Esophagus muscularis mucosa (tissue), 4 donors: Measurements from ENCODE around the gene STRN4. TPM values are rescaled to one million over a fixed set of nuclear protein-coding genes. Genes with fewer than 3 reads are reported as not detected.

Source experiments
- DNase-seq: peaks from one replicate; pipeline ENCODE4 v3.0.0-alpha.2; 2017; ENCODE audit errors: extremely low spot score
- H3K27ac ChIP-seq, 4 donors: fragments of 200-600 bp; sonication (generic); replicated peaks in 1 of 4; 1 replicate in 3 of 4; 2 replicates in 1 of 4; pipeline ENCODE4 v1.5.1; 2016 to 2019; ENCODE audit warnings: mild to moderate bottlenecking in 1 of 4
- H3K27me3 ChIP-seq, 4 donors: fragments of 200-600 bp; sonication (generic); one replicate each; pipeline versions ENCODE4 v1.5.1 to v1.6.0; 2016 to 2019
- H3K36me3 ChIP-seq, 4 donors: fragments of 200-600 bp; sonication (generic); one replicate each; pipeline ENCODE4 v1.5.1; 2016 to 2019
- H3K4me1 ChIP-seq, 4 donors: fragments of 200-600 bp; sonication (generic); one replicate each; pipeline ENCODE4 v1.5.1; 2016 to 2019
- H3K4me3 ChIP-seq, 4 donors: fragments of 200-600 bp; sonication (generic); 1 replicate in 2 of 4; 2 replicates in 2 of 4; pipeline ENCODE4 v1.5.1; 2016 to 2019; ENCODE audit warnings: mild to moderate bottlenecking in 4 of 4, moderate library complexity in 1 of 4
- H3K9me3 ChIP-seq, 4 donors: fragments of 200-600 bp; sonication (generic); 1 replicate in 3 of 4; 2 replicates in 1 of 4; pipeline ENCODE4 v1.5.1; 2016 to 2019
- EP300 ChIP-seq: sonication (generic); formaldehyde crosslinking; IDR thresholded peaks from one replicate; pipeline ENCODE4 v1.6.1; 2017; ENCODE audit warnings: antibody characterized with exemption
- POLR2A ChIP-seq: fragments of 450-650 bp; IDR thresholded peaks from one replicate; pipeline ENCODE4 v1.6.1; 2017; ENCODE audit warnings: antibody characterized with exemption, moderate library complexity, mild to moderate bottlenecking, low read depth
- POLR2AphosphoS5 ChIP-seq, 2 donors: sonication (generic); formaldehyde crosslinking; IDR thresholded peaks; one replicate each; pipeline ENCODE4 v1.6.1; 2017; ENCODE audit warnings: antibody characterized with exemption in 2 of 2
- WGBS: methylation state at CpG from one replicate; pipeline ENCODE4 v1.1.5; 2018; 5-methylcytosine and 5-hydroxymethylcytosine counted together
- intact Hi-C: fragments of 100-400 bp; cut with DNase I; formaldehyde crosslinking; loops from one replicate; pipeline ENCODE4 v1.15.1; 2023
- total RNA-seq, 4 donors: library from RNA; depleted of rRNA; stranded (reverse); fragments of >200 nt; gene quantifications; one replicate each; pipeline versions ENCODE4 v1.1.0 to v1.2.1, GENCODE V29; 2016
- TF ChIP-seq, protein P1 (sequence below), 3 experiments: fragments of 200-600 bp in 2 of 3; fragments of 450-650 bp in 1 of 3; sonication (generic) in 2 of 3; IDR thresholded peaks; one replicate each; pipeline ENCODE4 v1.5.1; 2017 to 2019; ENCODE audit warnings: antibody characterized with exemption in 3 of 3, mild to moderate bottlenecking in 2 of 3, moderate library complexity in 1 of 3

Gene STRN4
- total RNA-seq, 4 donors from 2014 or later: 85.2 to 119 (median 101) TPM

DNA sequence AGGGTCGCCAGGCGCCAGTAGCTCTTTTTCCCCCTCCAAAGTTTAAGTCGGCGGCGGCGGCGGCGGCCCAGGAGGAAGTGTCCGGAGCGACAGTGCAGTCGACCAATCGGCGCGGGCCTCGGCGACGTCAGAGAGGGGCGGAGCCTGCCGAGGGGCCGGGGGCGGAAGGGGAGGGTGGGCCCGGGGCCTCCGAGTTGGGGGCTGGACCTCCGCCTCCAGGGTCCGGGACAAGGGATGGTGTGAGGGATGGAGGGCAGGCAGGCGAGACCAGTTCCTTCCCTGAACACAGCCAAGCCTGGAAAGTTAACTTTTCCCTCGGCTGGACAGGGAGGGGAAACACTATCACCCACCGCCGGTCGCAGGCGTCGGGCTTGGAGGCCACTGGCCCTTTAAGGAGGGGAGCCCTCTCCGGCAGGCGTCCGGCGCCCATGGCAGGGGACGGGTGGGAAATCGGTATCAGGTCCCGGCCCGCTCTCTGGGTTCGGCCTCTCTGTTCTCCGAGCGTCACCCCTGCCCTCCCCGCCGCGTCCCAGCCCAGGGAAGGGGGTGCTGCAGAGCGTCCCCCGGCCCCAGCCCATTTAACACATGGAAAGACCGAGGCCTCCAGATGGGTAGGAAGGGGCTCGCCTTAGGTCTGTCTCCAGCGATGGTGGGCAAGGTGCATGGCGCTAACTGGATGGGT, 29.1 kb downstream of the STRN4 start, which contains the start of gene PRKD2:
Gene PRKD2 (minus strand): TSS at position 81 of the 682 bp plus-strand sequence. CDS start 744 bp downstream, outside the sequence.
- peaks cover 28 to 57% (median 47%) of the 10 kb centered on the region in 4 donors for H3K4me1 ChIP-seq
- no peaks in the 10 kb centered on the region for H3K9me3 ChIP-seq
- TF ChIP-seq EP300 (no peak), POLR2AphosphoS5 (IDR thresholded peaks at IDR 0.05) (peak; percentile 77 to 82)
- H3K4me3 ChIP-seq: peak within 1 kb of the TSS; percentile 67 to 95 (median 76)
- peak; percentile 97 for DNase-seq
- H3K27me3 ChIP-seq: no peaks in the 10 kb centered on the region
- intact Hi-C loops: no loop called here
- H3K27ac ChIP-seq: peak within 1 kb of the TSS; percentile 85 to 93 (median 88)
- H3K36me3 ChIP-seq: peaks cover 16 to 30% (median 27%) of the 10 kb centered on the region in 4 donors
- 0% methylated on average over 9 of the region's 52 CpGs for WGBS

DNA sequence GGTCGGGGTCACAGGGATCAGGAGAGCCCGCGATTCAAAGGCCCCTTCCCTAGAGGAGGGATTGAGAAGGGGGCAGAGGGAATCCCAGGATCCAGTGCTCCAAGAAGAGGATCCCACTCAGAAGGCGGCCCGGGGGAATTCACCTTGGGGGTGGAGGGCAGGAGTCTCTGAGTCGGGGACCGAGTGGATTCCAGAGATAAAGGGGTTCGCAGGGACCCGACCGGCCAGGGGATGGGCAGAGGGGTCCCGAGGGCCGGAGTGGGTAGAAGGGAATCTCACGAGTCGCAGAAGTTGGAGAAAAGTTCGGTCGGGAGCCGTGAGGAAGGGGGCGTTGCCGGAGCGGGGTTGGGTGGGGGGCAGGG, 29.6 kb downstream of the STRN4 start:
- Histone ChIP-seq H3K27me3 (no peaks in the 10 kb centered on the region), H3K27ac (peak overlapping the region; percentile 85 to 93 (median 88)), H3K4me3 (peak overlapping the region; percentile 67 to 95 (median 76)), H3K36me3 (peaks cover 10 to 27% (median 23%) of the 10 kb centered on the region in 4 donors), H3K9me3 (no peaks in the 10 kb centered on the region), H3K4me1 (peaks cover 28 to 57% (median 47%) of the 10 kb centered on the region in 4 donors)
- 1% methylated on average over 18 of the region's 20 CpGs for WGBS
- TF ChIP-seq POLR2A: no peak
- TF ChIP-seq, protein P1, sequence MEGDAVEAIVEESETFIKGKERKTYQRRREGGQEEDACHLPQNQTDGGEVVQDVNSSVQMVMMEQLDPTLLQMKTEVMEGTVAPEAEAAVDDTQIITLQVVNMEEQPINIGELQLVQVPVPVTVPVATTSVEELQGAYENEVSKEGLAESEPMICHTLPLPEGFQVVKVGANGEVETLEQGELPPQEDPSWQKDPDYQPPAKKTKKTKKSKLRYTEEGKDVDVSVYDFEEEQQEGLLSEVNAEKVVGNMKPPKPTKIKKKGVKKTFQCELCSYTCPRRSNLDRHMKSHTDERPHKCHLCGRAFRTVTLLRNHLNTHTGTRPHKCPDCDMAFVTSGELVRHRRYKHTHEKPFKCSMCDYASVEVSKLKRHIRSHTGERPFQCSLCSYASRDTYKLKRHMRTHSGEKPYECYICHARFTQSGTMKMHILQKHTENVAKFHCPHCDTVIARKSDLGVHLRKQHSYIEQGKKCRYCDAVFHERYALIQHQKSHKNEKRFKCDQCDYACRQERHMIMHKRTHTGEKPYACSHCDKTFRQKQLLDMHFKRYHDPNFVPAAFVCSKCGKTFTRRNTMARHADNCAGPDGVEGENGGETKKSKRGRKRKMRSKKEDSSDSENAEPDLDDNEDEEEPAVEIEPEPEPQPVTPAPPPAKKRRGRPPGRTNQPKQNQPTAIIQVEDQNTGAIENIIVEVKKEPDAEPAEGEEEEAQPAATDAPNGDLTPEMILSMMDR (IDR thresholded peaks at IDR 0.05): no peak
- TF ChIP-seq POLR2AphosphoS5 (IDR thresholded peaks at IDR 0.05): no peak
- TF ChIP-seq EP300: no peak
- DNase-seq: no peak
- intact Hi-C loops: no loop called here

DNA sequence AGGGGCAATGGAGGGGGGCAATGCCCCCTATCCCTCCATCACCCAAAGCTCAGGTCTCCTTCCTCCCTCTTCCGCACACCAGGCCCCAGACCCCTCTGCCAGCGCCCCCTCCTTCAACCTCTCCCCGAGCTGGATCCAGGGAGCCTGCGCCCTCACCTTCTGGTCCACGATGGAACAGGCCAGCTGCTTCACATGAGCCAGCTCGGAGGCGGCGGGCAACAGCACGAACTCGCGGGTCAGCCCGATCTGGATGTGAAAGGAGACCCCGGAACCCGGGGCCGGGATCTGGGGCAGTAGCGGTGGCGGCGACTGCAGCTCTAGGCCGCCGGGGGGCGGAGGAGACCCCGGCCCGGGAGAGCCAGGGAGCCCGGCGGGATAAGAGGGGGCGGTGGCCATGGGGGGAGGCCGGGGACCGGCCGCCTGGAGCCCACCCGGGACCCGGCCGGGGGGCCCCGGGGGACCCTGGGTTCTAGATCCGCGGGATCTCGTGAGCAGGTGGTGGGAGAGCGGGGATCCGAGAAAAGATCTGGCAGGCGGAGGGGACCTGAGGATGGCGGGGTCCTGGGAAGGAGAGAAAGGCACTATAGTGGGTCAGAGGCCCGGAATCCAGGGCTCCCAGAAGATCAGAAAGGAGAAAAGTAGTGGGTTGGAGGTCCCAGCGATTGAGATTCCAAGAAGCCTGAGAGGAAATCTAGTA, 30.1 kb downstream of the STRN4 start:
- H3K9me3 ChIP-seq: no peaks in the 10 kb centered on the region
- peak overlapping the region; percentile 67 to 95 (median 76) for H3K4me3 ChIP-seq
- WGBS: under 1% methylated on average over 22 of the region's 42 CpGs
- intact Hi-C loops: no loop called here
- DNase-seq: no peak
- no peaks in the 10 kb centered on the region for H3K27me3 ChIP-seq
- TF ChIP-seq, protein P1 (IDR thresholded peaks at IDR 0.05): no peak
- no peak for TF ChIP-seq POLR2A
- TF ChIP-seq EP300: no peak
- no peak for TF ChIP-seq POLR2AphosphoS5 (IDR thresholded peaks at IDR 0.05)
- H3K27ac ChIP-seq: peak overlapping the region; percentile 85 to 93 (median 88)
- peaks cover 9 to 25% (median 21%) of the 10 kb centered on the region in 4 donors for H3K36me3 ChIP-seq
- peaks cover 28 to 57% (median 47%) of the 10 kb centered on the region in 4 donors for H3K4me1 ChIP-seq

DNA sequence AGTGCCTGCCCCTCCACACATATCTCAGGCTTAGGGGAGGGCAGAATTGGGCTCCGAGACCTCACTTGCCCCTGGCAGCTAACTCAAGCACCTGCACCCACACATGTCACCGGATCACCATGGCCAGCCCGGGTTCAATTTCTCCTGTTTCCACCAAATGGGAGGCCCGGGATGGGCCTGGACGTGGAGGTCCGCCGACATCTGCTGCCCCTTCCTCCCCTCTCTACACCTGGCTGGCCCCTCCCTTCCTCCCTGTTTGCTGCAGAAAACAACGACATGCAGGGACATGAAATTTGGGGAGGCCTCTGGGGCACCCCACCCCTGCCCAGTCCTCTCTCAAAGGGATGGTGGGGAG, 30.7 kb downstream of the STRN4 start:
- Histone ChIP-seq H3K27ac (peak overlapping the region; percentile 85 to 93 (median 88)), H3K9me3 (no peaks in the 10 kb centered on the region), H3K27me3 (no peaks in the 10 kb centered on the region), H3K36me3 (peaks cover 7 to 25% (median 21%) of the 10 kb centered on the region in 4 donors), H3K4me3 (peak overlapping the region; percentile 67 to 95 (median 76)), H3K4me1 (peaks cover 28 to 57% (median 47%) of the 10 kb centered on the region in 4 donors)
- intact Hi-C loops: no loop called here
- TF ChIP-seq, protein P1 (IDR thresholded peaks at IDR 0.05): no peak
- TF ChIP-seq EP300: no peak
- TF ChIP-seq POLR2A: no peak
- TF ChIP-seq POLR2AphosphoS5 (IDR thresholded peaks at IDR 0.05): no peak
- WGBS: 32% methylated on average over 7 of the region's 8 CpGs
- no peak for DNase-seq

DNA sequence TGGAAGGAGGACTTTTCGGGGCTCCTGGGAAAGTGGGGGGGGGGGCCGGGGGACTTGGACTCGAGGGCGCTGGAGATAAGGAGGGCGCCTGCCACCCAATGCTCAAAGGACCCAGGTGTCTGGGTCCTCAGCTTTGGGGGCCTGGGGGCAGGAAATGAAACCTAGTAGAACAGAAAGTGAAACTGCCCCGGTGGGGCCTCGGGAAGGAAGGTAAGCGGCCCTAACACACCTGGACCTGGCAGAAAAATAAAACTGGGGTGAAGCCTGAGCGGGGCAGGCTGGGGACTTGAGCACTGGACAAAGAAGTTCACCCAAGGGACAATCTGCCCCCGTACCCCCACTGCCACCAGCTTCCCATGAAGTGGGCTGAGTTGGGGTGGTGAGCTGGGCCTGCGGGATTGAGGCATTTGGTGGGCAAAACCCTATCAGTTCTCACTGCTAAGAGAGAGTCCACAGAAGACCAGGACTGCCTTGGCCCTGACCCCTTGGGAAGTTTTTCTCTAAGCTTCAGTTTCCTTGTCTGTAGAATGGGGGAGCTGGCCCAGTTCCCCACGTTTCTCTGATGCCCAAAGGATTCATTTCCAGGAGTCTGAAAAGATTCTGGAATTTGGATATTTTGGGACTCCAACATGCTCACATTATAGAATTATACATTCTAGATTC, 31.7 kb downstream of the STRN4 start:
- no peak for DNase-seq
- 9% methylated on average over 12 of the region's 12 CpGs for WGBS
- Histone ChIP-seq H3K27ac (peak overlapping the region; percentile 85 to 93 (median 88)), H3K36me3 (peaks cover 0 to 25% (median 21%) of the 10 kb centered on the region in 4 donors), H3K27me3 (no peaks in the 10 kb centered on the region), H3K4me1 (peaks cover 28 to 52% (median 44%) of the 10 kb centered on the region in 4 donors), H3K9me3 (no peaks in the 10 kb centered on the region), H3K4me3 (peak overlapping the region; percentile 67 to 95 (median 76))
- intact Hi-C loops: no loop called here
- TF ChIP-seq, protein P1 (IDR thresholded peaks at IDR 0.05): no peak
- no peak for TF ChIP-seq POLR2AphosphoS5 (IDR thresholded peaks at IDR 0.05)
- no peak for TF ChIP-seq EP300
- no peak for TF ChIP-seq POLR2A
